GM12801 (cell line): ENCODE data around the gene EYS.

ENCODE experiments used
- CTCF ChIP-seq: IDR thresholded peaks from one replicate; pipeline ENCODE4 v1.5.1; 2011; ENCODE audit warnings: control low read depth; ENCODE audit not compliant: insufficient read length; ENCODE audit errors: extremely low read depth

EYS gene

GRCh38 chr6:65052626-65053025 is 654.4 kb downstream of the EYS start:
- TF ChIP-seq CTCF = no peak

- TF ChIP-seq CTCF = no peak
Measured at GRCh38 chr6:65045801-65046200, 661.2 kb downstream of the EYS start.

- no peak for TF ChIP-seq CTCF
Measured at GRCh38 chr6:65014006-65014405, 693.0 kb downstream of the EYS start.

GRCh38 chr6:65006788-65007187 is 700.2 kb downstream of the EYS start:
- no peak for TF ChIP-seq CTCF

GRCh38 chr6:65004283-65004682 is 702.7 kb downstream of the EYS start:
- no peak for TF ChIP-seq CTCF

- TF ChIP-seq CTCF = no peak
Measured at GRCh38 chr6:65000815-65001214, 706.2 kb downstream of the EYS start.

GRCh38 chr6:64998204-64998603 is 708.8 kb downstream of the EYS start:
- no peak for TF ChIP-seq CTCF

GRCh38 chr6:64996301-64996700 is 710.7 kb downstream of the EYS start:
- TF ChIP-seq CTCF = no peak
